HG03045 (cell line): ENCODE results near the gene XPNPEP1.

Experiments used
- ATAC-seq: cut with Tn5 transposase; IDR thresholded peaks from one replicate; pipeline ENCODE4 v1.9.1; 2021; ENCODE audit warnings: mild to moderate bottlenecking, moderate library complexity; ENCODE audit not compliant: unreplicated experiment

The XPNPEP1 gene

GRCh38 chr10:109952526-109952925 lies 29.2 kb upstream of the XPNPEP1 start:
- ATAC-seq, result no peak

- ATAC-seq, result no peak
Measured at GRCh38 chr10:109947111-109947920, 24.0 kb upstream of the XPNPEP1 start.

GRCh38 chr10:109946680-109947079 lies 23.4 kb upstream of the XPNPEP1 start:
- ATAC-seq, result no peak

GRCh38 chr10:109945473-109946177 lies 22.3 kb upstream of the XPNPEP1 start:
- no peak for ATAC-seq

- ATAC-seq, result no peak
Measured at GRCh38 chr10:109944613-109945012, 21.3 kb upstream of the XPNPEP1 start.

GRCh38 chr10:109941236-109941862 lies 18.0 kb upstream of the XPNPEP1 start:
- no peak for ATAC-seq

- no peak for ATAC-seq
Measured at GRCh38 chr10:109940553-109940952, 17.2 kb upstream of the XPNPEP1 start.

- ATAC-seq, result no peak
Measured at GRCh38 chr10:109940117-109940516, 16.8 kb upstream of the XPNPEP1 start.

- ATAC-seq, result no peak
Measured at GRCh38 chr10:109939315-109939961, 16.1 kb upstream of the XPNPEP1 start.

GRCh38 chr10:109937460-109938065 lies 14.3 kb upstream of the XPNPEP1 start:
- no peak for ATAC-seq

- ATAC-seq, result no peak
Measured at GRCh38 chr10:109934958-109935793, 11.9 kb upstream of the XPNPEP1 start.

GRCh38 chr10:109933984-109934565 lies 10.8 kb upstream of the XPNPEP1 start:
- ATAC-seq, result no peak

GRCh38 chr10:109932968-109933367 lies 9.7 kb upstream of the XPNPEP1 start:
- no peak for ATAC-seq

- no peak for ATAC-seq
Measured at GRCh38 chr10:109932391-109932790, 9.1 kb upstream of the XPNPEP1 start.

- no peak for ATAC-seq
Measured at GRCh38 chr10:109931163-109931562, 7.9 kb upstream of the XPNPEP1 start.

GRCh38 chr10:109929501-109930219 lies 6.3 kb upstream of the XPNPEP1 start:
- ATAC-seq, result no peak

- ATAC-seq, result no peak
Measured at GRCh38 chr10:109928475-109928891, 5.2 kb upstream of the XPNPEP1 start.

GRCh38 chr10:109926825-109927224 lies 3.5 kb upstream of the XPNPEP1 start:
- ATAC-seq, result no peak
